ENCODE data around the gene MEF2C. TPM values are rescaled to one million over a fixed set of nuclear protein-coding genes. Genes with fewer than 3 reads are reported as not detected.

The MEF2C gene
- total and polyA plus RNA-seq, 8 donors: 3.0 to 48.1 (median 14.6) TPM

DNA sequence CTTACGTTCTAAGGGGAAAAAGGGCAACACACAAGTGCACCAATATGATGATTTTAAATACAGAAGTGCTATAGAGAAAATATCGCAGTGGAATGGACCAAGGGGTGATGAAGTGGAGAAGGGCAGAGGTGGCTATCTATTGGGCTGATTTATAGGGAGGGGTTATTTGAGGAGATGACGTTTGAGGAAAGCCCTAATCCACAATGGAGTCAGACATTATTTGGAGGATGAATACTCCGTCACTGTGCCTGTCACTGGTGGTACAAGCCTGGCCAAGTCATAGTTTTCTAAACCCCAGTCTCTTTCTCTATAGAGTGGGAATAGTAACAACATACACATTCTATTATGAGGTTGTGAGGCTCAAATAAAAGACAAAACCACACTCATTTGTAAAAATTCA, 48.5 kb downstream of the MEF2C start:
- Histone ChIP-seq H3K27me3 (no peaks in the 10 kb centered on the region), H3K27ac (peak overlapping the region in 3 of 5 donors; percentile 51 to 75 (median 68)), H3K9me3 (no peaks in the 10 kb centered on the region), H3K36me3 (no peaks in the 10 kb centered on the region), H3K4me3 (no peak overlapping the region), H3K4me1 (peaks cover 0 to 35% (median 15%) of the 10 kb centered on the region in 4 donors)
- TF ChIP-seq CTCF (IDR thresholded peaks at IDR 0.05): no peak
- TF ChIP-seq POLR2A (IDR thresholded peaks at IDR 0.05): no peak
- no peak for TF ChIP-seq POLR2AphosphoS5 (IDR thresholded peaks at IDR 0.05)
- no peak for TF ChIP-seq EP300 (IDR thresholded peaks at IDR 0.05)
- DNase-seq: no peak
- WGBS, 5 donors: 83 to 92% (median 87%) methylated on average over 4 of the region's 4 CpGs
- intact Hi-C loops (cut with DNase I; ENCODE audit: low total_unique reads): no loop called here

GRCh38 chr5:88834131-88834462, 48.9 kb downstream of the MEF2C start:
- TF ChIP-seq CTCF (IDR thresholded peaks at IDR 0.05) (no peak), EP300 (IDR thresholded peaks at IDR 0.05) (no peak), POLR2A (IDR thresholded peaks at IDR 0.05) (no peak), POLR2AphosphoS5 (IDR thresholded peaks at IDR 0.05) (no peak)
- no peak for DNase-seq
- 68 to 87% (median 81%) methylated on average over 2 of the region's 2 CpGs for WGBS, 5 donors
- no peaks in the 10 kb centered on the region for H3K9me3 ChIP-seq
- H3K4me1 ChIP-seq: peaks cover 0 to 35% (median 15%) of the 10 kb centered on the region in 4 donors
- intact Hi-C loops (cut with DNase I; ENCODE audit: low total_unique reads): no loop called here
- H3K27ac ChIP-seq: peak overlapping the region in 4 of 5 donors; percentile 32 to 75 (median 60)
- H3K36me3 ChIP-seq: no peaks in the 10 kb centered on the region
- H3K27me3 ChIP-seq: no peaks in the 10 kb centered on the region
- H3K4me3 ChIP-seq: no peak overlapping the region

DNA sequence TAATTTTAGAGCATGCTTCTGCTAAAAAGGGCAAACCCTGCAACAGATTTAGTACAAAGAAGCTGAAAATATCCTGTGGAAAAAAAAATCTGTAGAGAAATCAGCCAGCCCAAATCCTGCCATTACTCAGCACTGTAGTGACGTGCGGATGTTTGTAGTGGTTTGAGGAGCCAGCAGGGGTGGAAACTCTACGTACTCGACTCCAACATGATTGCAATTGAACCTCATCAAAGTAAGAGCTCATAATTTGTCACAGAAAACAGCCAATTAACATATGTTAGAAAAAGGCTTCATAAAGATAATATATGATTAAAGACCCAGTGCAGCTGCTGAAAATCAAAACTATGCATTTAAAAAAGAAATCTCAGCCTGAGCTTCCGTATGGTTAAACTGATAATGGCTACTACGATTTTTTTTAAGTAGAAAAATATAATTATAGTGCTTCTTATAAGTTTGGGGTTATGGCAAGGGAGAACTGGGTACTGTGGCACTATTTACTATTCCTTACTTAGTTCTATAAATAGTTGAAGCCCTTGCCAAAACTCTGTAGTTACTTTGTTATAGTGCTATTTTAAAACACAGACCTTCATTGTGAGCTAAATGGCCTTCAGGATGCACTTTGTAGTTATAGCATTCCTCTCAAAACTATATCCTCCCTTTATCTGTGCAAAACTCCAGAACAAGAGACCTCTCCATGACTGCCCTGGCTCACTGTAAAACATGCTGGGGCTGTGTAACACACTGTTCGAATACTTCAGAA, 49.4 kb downstream of the MEF2C start:
- 21 to 45% (median 27%) methylated on average over 7 of the region's 7 CpGs for WGBS, 5 donors
- H3K4me3 ChIP-seq: no peak overlapping the region
- peak in 1 of 2 donors; percentile 84 for DNase-seq
- no peaks in the 10 kb centered on the region for H3K27me3 ChIP-seq
- intact Hi-C loops (cut with DNase I; ENCODE audit: low total_unique reads): no loop called here
- peak overlapping the region in 4 of 5 donors; percentile 32 to 75 (median 60) for H3K27ac ChIP-seq
- H3K36me3 ChIP-seq: no peaks in the 10 kb centered on the region
- no peaks in the 10 kb centered on the region for H3K9me3 ChIP-seq
- H3K4me1 ChIP-seq: peaks cover 0 to 35% (median 15%) of the 10 kb centered on the region in 4 donors
- TF ChIP-seq POLR2A (IDR thresholded peaks at IDR 0.05) (no peak), POLR2AphosphoS5 (IDR thresholded peaks at IDR 0.05) (peak in 2 of 3 donors; percentile 16 to 36), CTCF (IDR thresholded peaks at IDR 0.05) (no peak), EP300 (IDR thresholded peaks at IDR 0.05) (no peak)

GRCh38 chr5:88831816-88832215, 51.2 kb downstream of the MEF2C start:
- H3K4me1 ChIP-seq: peaks cover 0 to 38% (median 21%) of the 10 kb centered on the region in 4 donors
- H3K4me3 ChIP-seq: no peak overlapping the region
- no peaks in the 10 kb centered on the region for H3K9me3 ChIP-seq
- TF ChIP-seq POLR2A (IDR thresholded peaks at IDR 0.05) (no peak), EP300 (IDR thresholded peaks at IDR 0.05) (no peak), CTCF (IDR thresholded peaks at IDR 0.05) (no peak), POLR2AphosphoS5 (IDR thresholded peaks at IDR 0.05) (no peak)
- intact Hi-C loops (cut with DNase I; ENCODE audit: low total_unique reads): no loop called here
- DNase-seq: no peak
- H3K36me3 ChIP-seq: no peaks in the 10 kb centered on the region
- no peaks in the 10 kb centered on the region for H3K27me3 ChIP-seq
- WGBS, 5 donors: 31 to 72% (median 33%) methylated on average over 1 of the region's 1 CpG
- H3K27ac ChIP-seq: peak overlapping the region in 1 of 5 donors; percentile 75

Measured in stomach (tissue), 9 donors.